Sigmoid colon (tissue), 7 donors: ENCODE measurements around the gene USP7. TPM values are rescaled to one million over a fixed set of nuclear protein-coding genes. Genes with fewer than 3 reads are reported as not detected.

Source experiments
- DNase-seq: peaks from one replicate; pipeline ENCODE4 v3.0.0-alpha.2; 2019
- H3K27ac ChIP-seq, 4 donors: fragments of 200-600 bp; sonication (generic); one replicate each; pipeline ENCODE4 v1.5.1; 2016 to 2019; ENCODE audit warnings: mild to moderate bottlenecking in 1 of 4
- H3K27me3 ChIP-seq, 3 donors: fragments of 200-600 bp; sonication (generic); one replicate each; pipeline ENCODE4 v1.5.1; 2019; ENCODE audit warnings: mild to moderate bottlenecking in 1 of 3
- H3K36me3 ChIP-seq, 4 donors: fragments of 200-600 bp; sonication (generic); one replicate each; pipeline ENCODE4 v1.5.1; 2016 to 2019
- H3K4me1 ChIP-seq, 4 donors: fragments of 200-600 bp; sonication (generic); one replicate each; pipeline ENCODE4 v1.5.1; 2017 to 2019
- H3K4me3 ChIP-seq, 4 donors: fragments of 200-600 bp; sonication (generic); one replicate each; pipeline ENCODE4 v1.5.1; 2017 to 2019; ENCODE audit warnings: mild to moderate bottlenecking in 2 of 4, moderate library complexity in 1 of 4
- H3K9me3 ChIP-seq, 4 donors: fragments of 200-600 bp in 3 of 4; sonication (generic) in 3 of 4; one replicate each; pipeline versions ENCODE4 v1.5.1 to v1.6.1; 2013 to 2019
- CTCF ChIP-seq, 4 experiments: fragments of 450-650 bp in 3 of 4; fragments of 200-600 bp in 1 of 4; IDR thresholded peaks; one replicate each; pipeline ENCODE4 v1.5.1; 2016 to 2019; ENCODE audit warnings: antibody characterized with exemption in 4 of 4, mild to moderate bottlenecking in 3 of 4, moderate library complexity in 2 of 4
- EP300 ChIP-seq, 4 donors: sonication (generic); formaldehyde crosslinking; IDR thresholded peaks; one replicate each; pipeline ENCODE4 v1.6.1; 2017; ENCODE audit warnings: antibody characterized with exemption in 4 of 4
- POLR2A ChIP-seq, 2 donors: fragments of 450-650 bp; IDR thresholded peaks; one replicate each; pipeline ENCODE4 v1.6.1; 2016; ENCODE audit warnings: antibody characterized with exemption in 2 of 2, mild to moderate bottlenecking in 2 of 2, moderate library complexity in 2 of 2
- POLR2AphosphoS5 ChIP-seq, 4 donors: sonication (generic); formaldehyde crosslinking; IDR thresholded peaks; one replicate each; pipeline ENCODE4 v1.6.1; 2017; ENCODE audit warnings: antibody characterized with exemption in 4 of 4
- WGBS, 2 donors: extraction: QIAGEN DNeasy Blood & Tissue Kit; methylation state at CpG; one replicate each; pipeline ENCODE4 v1.1.7; 2013; 5-methylcytosine and 5-hydroxymethylcytosine counted together
- intact Hi-C: fragments of 100-400 bp; cut with DNase I; formaldehyde crosslinking; loops from one replicate; pipeline ENCODE4 v1.15.1; 2023
- polyA plus RNA-seq, 3 donors: library from polyadenylated mRNA; stranded (reverse); fragments of 200-250 nt; gene quantifications; one replicate each; pipeline ENCODE4 v1.2.3, GENCODE V29; 2013
- total RNA-seq, 4 donors: library from RNA; depleted of rRNA; stranded (reverse); fragments of >200 nt; gene quantifications; one replicate each; pipeline ENCODE4 v1.1.0, GENCODE V29; 2016
- donor health status: healthy with polysubstance abuse.
- donor health status: Bipolar disorder and iron deficiency.
- donor health status: healthy.

USP7 gene
- total and polyA plus RNA-seq, 7 donors = 28.8 to 84.5 (median 64.9) TPM

- Histone ChIP-seq H3K36me3 (peaks cover 35 to 100% (median 61%) of the 10 kb centered on the region in 4 donors), H3K4me1 (no peaks in the 10 kb centered on the region), H3K27me3 (no peaks in the 10 kb centered on the region), H3K9me3 (no peaks in the 10 kb centered on the region), H3K4me3 (no peak overlapping the region), H3K27ac (no peak overlapping the region)
- intact Hi-C loops = no loop called here
- TF ChIP-seq POLR2A (IDR thresholded peaks at IDR 0.05) (no peak), CTCF (IDR thresholded peaks at IDR 0.05) (no peak), POLR2AphosphoS5 (IDR thresholded peaks at IDR 0.05) (no peak), EP300 (IDR thresholded peaks at IDR 0.05) (no peak)
- no peak for DNase-seq
- WGBS, 2 donors = 51 to 73% methylated on average over 8 of the region's 8 CpGs
Measured at GRCh38 chr16:8908810-8909468, 54.8 kb downstream of the USP7 start.

GRCh38 chr16:8907096-8907495 lies 56.6 kb downstream of the USP7 start:
- WGBS, 2 donors = 83 to 89% methylated on average over 4 of the region's 4 CpGs
- H3K36me3 ChIP-seq = peaks cover 35 to 100% (median 67%) of the 10 kb centered on the region in 4 donors
- intact Hi-C loops = no loop called here

GRCh38 chr16:8905795-8906591 lies 57.7 kb downstream of the USP7 start:
- Histone ChIP-seq H3K4me1 (no peaks in the 10 kb centered on the region), H3K9me3 (no peaks in the 10 kb centered on the region), H3K4me3 (no peak overlapping the region), H3K27ac (no peak overlapping the region), H3K36me3 (peaks cover 44 to 100% (median 71%) of the 10 kb centered on the region in 4 donors), H3K27me3 (no peaks in the 10 kb centered on the region)
- intact Hi-C loops = no loop called here
- TF ChIP-seq POLR2A (IDR thresholded peaks at IDR 0.05) = no peak
- no peak for TF ChIP-seq POLR2AphosphoS5 (IDR thresholded peaks at IDR 0.05)
- TF ChIP-seq CTCF (IDR thresholded peaks at IDR 0.05) = no peak
- TF ChIP-seq EP300 (IDR thresholded peaks at IDR 0.05) = no peak
- DNase-seq = no peak
- 90% methylated on average over 14 of the region's 14 CpGs for WGBS, 2 donors

More at GRCh38 chr16:8907096-8907495, 56.6 kb downstream of the USP7 start:
- no peak overlapping the region for H3K4me3 ChIP-seq
- no peaks in the 10 kb centered on the region for H3K9me3 ChIP-seq
- TF ChIP-seq EP300 (IDR thresholded peaks at IDR 0.05) (no peak), POLR2AphosphoS5 (IDR thresholded peaks at IDR 0.05) (no peak), POLR2A (IDR thresholded peaks at IDR 0.05) (no peak), CTCF (IDR thresholded peaks at IDR 0.05) (no peak)
- H3K27ac ChIP-seq = no peak overlapping the region
- no peaks in the 10 kb centered on the region for H3K4me1 ChIP-seq
- H3K27me3 ChIP-seq = no peaks in the 10 kb centered on the region
- DNase-seq = no peak

GRCh38 chr16:8905168-8905762 lies 58.4 kb downstream of the USP7 start:
- 52 to 72% methylated on average over 13 of the region's 13 CpGs for WGBS, 2 donors

More at GRCh38 chr16:8905168-8905762, 58.4 kb downstream of the USP7 start:
- no peak for DNase-seq
- TF ChIP-seq POLR2A (IDR thresholded peaks at IDR 0.05) = no peak
- TF ChIP-seq CTCF (IDR thresholded peaks at IDR 0.05) = peak in 1 of 4 experiments; percentile 17
- Histone ChIP-seq H3K4me3 (no peak overlapping the region), H3K27me3 (no peaks in the 10 kb centered on the region), H3K27ac (no peak overlapping the region), H3K9me3 (no peaks in the 10 kb centered on the region), H3K4me1 (no peaks in the 10 kb centered on the region), H3K36me3 (peaks cover 52 to 100% (median 74%) of the 10 kb centered on the region in 4 donors)
- intact Hi-C loops = no loop called here
